Stimulated activated CD8-positive, alpha-beta memory T cell treated with anti-CD3 and anti-CD28 coated beads, Interleukin-15, amount 100 ng/mL, for 24 hours (primary cell): ENCODE measurements around the gene TRIM2.

Experiments used
- DNase-seq: peaks from one replicate; pipeline ENCODE4 v3.0.0-alpha.2; 2020; ENCODE audit warnings: low read depth

The TRIM2 gene

GRCh38 chr4:153249199-153250041 lies 45.2 kb downstream of the TRIM2 start:
- peak; percentile 50 for DNase-seq

GRCh38 chr4:153252122-153252521 lies 47.9 kb downstream of the TRIM2 start:
- DNase-seq, result no peak

- DNase-seq, result no peak
These were observed 51.0 kb downstream of the TRIM2 start for GRCh38 chr4:153255233-153255632.

- no peak for DNase-seq
These were observed 52.9 kb downstream of the TRIM2 start for GRCh38 chr4:153257151-153257620.

- no peak for DNase-seq
These were observed 53.7 kb downstream of the TRIM2 start for GRCh38 chr4:153257991-153258390.

- DNase-seq, result no peak
These were observed 54.5 kb downstream of the TRIM2 start for GRCh38 chr4:153258750-153259149.

GRCh38 chr4:153259661-153260060 lies 55.4 kb downstream of the TRIM2 start:
- no peak for DNase-seq

- no peak for DNase-seq
These were observed 55.9 kb downstream of the TRIM2 start for GRCh38 chr4:153260132-153260531.

GRCh38 chr4:153260553-153261300 lies 56.5 kb downstream of the TRIM2 start:
- DNase-seq, result no peak

- DNase-seq, result no peak
These were observed 57.2 kb downstream of the TRIM2 start for GRCh38 chr4:153261461-153261860.

- no peak for DNase-seq
These were observed 57.7 kb downstream of the TRIM2 start for GRCh38 chr4:153261914-153262313.

GRCh38 chr4:153265306-153266047 lies 61.2 kb downstream of the TRIM2 start:
- DNase-seq, result no peak

- no peak for DNase-seq
These were observed 62.7 kb downstream of the TRIM2 start for GRCh38 chr4:153266988-153267387.

GRCh38 chr4:153267890-153268289 lies 63.6 kb downstream of the TRIM2 start:
- no peak for DNase-seq

- DNase-seq, result no peak
These were observed 64.1 kb downstream of the TRIM2 start for GRCh38 chr4:153268295-153268694.

- DNase-seq, result no peak
These were observed 65.2 kb downstream of the TRIM2 start for GRCh38 chr4:153269218-153269990.

- DNase-seq, result no peak
These were observed 66.1 kb downstream of the TRIM2 start for GRCh38 chr4:153270361-153270760.

GRCh38 chr4:153271820-153272219 lies 67.6 kb downstream of the TRIM2 start:
- DNase-seq, result no peak

- no peak for DNase-seq
These were observed 69.5 kb downstream of the TRIM2 start for GRCh38 chr4:153273751-153274150.

- DNase-seq, result no peak
These were observed 70.7 kb downstream of the TRIM2 start for GRCh38 chr4:153274967-153275366.

- DNase-seq, result no peak
These were observed 71.4 kb downstream of the TRIM2 start for GRCh38 chr4:153275380-153276276.
